ENCODE data around the gene MRPL36. TPM values are rescaled to one million over a fixed set of nuclear protein-coding genes. Genes with fewer than 3 reads are reported as not detected.

MRPL36 gene
- total and polyA plus RNA-seq, 2 experiments from 2014 or later, result 47.5 to 149 TPM

GRCh38 chr5:1792842-1793266 lies 6.8 kb downstream of the MRPL36 start:
- H3K4me3 Mint-ChIP-seq, result no peak overlapping the region
- peaks cover 7% of the 10 kb centered on the region; the same call in 1 of the 2 replicates for H3F3A ChIP-seq (replicated peaks; ENCODE audit: low read depth)
- H3K9me2 ChIP-seq (ENCODE audit: insufficient read depth), result no peaks in the 10 kb centered on the region
- H3K27ac ChIP-seq (ENCODE audit: low read depth), result no peak overlapping the region
- H3K9me3 Mint-ChIP-seq, result no peaks in the 10 kb centered on the region
- H3K4me2 ChIP-seq, result no peak overlapping the region
- TF ChIP-seq EZH2 (IDR thresholded peaks at IDR 0.05; ENCODE audit: low read depth, unreplicated experiment), result no peak
- TF ChIP-seq REST (IDR thresholded peaks at IDR 0.05; ENCODE audit: unreplicated experiment), result no peak
- no peak for TF ChIP-seq ETS1 (IDR thresholded peaks at IDR 0.05)
- no peak for TF ChIP-seq CTCF (conservative IDR thresholded peaks at IDR 0.05; ENCODE audit: low read depth in 2 of 2)
- TF ChIP-seq POLR2AphosphoS5 (IDR thresholded peaks at IDR 0.05; ENCODE audit: low read depth), result no peak
- TF ChIP-seq ZNF462 (CRISPR knock-in tag; IDR thresholded peaks at IDR 0.05), result no peak
- no peak for TF ChIP-seq JUNB (IDR thresholded peaks at IDR 0.05; ENCODE audit: unreplicated experiment)
- no peak for TF ChIP-seq CREB1 (CRISPR knock-in tag; IDR thresholded peaks at IDR 0.05; ENCODE audit: low read depth)
- no peak for TF ChIP-seq STAT1 (IDR thresholded peaks at IDR 0.05; ENCODE audit: unreplicated experiment)
- no peak for TF ChIP-seq ZNF331 (CRISPR knock-in tag; IDR thresholded peaks at IDR 0.05; ENCODE audit: low read depth)
- TF ChIP-seq ZNF114 (CRISPR knock-in tag; IDR thresholded peaks at IDR 0.05), result no peak
- no peak for TF ChIP-seq EZH2phosphoT487 (IDR thresholded peaks at IDR 0.05; ENCODE audit: unreplicated experiment)
- no peak for TF ChIP-seq NANOG (IDR thresholded peaks at IDR 0.05; ENCODE audit: borderline replicate concordance)
- DNase-seq (ENCODE audit: low spot score) (no peak), ATAC-seq (no peak)
- H2AFZ ChIP-seq, result no peak overlapping the region
- no peaks in the 10 kb centered on the region for H3K27me3 ChIP-seq (ENCODE audit: insufficient read depth)
- H3K36me3 ChIP-seq (ENCODE audit: insufficient read depth), result peaks cover 2% of the 10 kb centered on the region; the same call in 1 of the 2 replicates
- peaks cover 40% of the 10 kb centered on the region for H3K4me1 Mint-ChIP-seq
- no peak overlapping the region for H3K27ac Mint-ChIP-seq
- peaks cover 5% of the 10 kb centered on the region for H3K27me3 Mint-ChIP-seq (ENCODE audit: insufficient read depth, low read depth, poor library complexity)
- H3K36me3 Mint-ChIP-seq (ENCODE audit: low read depth), result peaks cover 14% of the 10 kb centered on the region
- no peaks in the 10 kb centered on the region; the same call in 1 of the 2 replicates for H4K20me1 ChIP-seq (replicated peaks; ENCODE audit: insufficient read depth)
- peaks cover 15% of the 10 kb centered on the region for H3K4me1 ChIP-seq (ENCODE audit: insufficient read depth)
- no peak overlapping the region for H3K4me3 ChIP-seq
- peaks cover 5% of the 10 kb centered on the region for H3K79me2 ChIP-seq (replicated peaks; ENCODE audit: insufficient read depth)

Measured in GM23338 (cell line).